CMK (cell line): Measurements from ENCODE around the gene ADM.

ENCODE experiments used
- DNase-seq: peaks from one replicate; pipeline ENCODE4 v3.0.0-alpha.2; 2010; ENCODE audit warnings: low read depth

Gene ADM

DNA sequence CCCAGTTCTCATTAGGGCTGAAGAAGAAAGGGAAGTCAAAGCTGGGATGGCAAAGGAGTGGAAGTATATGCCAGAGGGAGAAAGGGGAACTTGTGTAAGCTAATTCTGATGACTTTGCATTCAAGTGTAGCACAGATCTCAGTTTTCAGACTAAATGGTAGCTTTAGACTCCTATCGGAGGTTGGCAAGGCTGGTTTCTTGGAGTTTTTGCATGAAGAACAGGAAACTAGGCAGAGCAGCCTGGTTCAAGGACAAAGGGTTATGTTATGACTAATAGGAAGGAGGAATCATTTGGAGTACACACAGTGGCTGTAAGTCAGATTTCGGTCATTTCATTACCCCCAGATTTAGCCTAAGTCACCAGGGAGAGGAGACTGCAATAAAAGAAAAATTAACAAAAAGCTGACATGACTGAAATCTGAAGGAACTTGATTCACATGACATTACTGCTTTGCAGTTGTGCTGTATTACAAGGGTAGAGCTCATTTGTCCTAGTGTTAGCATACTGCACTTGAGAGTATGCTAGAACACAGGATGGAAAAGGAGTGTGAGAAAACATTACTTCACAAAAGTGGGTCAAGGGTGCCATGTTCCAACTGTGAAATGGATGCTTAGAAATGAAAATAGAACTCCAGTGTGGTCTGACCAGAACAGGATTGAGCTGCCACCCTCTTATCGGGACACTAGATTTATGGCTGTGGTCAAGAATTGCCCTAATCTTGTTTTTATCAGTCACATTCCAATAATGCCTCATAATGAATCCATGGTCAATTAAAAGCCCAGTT is 23.6 kb downstream of the ADM start:
- DNase-seq, result no peak

DNA sequence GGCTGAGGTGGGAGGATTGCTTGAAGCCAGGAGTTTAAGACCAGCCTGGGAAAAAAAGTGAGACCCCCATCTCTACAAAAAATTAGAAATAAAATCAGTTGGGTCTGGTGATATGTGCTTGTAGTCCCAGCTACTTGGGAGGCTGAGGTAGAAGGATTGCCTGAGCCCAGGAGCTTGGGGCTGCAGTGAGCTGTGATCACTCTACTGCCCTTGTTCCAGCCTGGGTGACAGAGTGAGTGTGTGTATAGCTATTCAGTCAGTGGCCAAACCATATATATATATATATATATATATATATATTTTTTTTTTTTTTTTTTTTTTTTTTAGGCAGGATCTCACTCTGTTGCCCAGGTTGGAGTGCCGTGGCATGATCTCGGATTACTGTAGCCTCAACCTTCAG is 24.5 kb downstream of the ADM start:
- DNase-seq, result no peak

DNA sequence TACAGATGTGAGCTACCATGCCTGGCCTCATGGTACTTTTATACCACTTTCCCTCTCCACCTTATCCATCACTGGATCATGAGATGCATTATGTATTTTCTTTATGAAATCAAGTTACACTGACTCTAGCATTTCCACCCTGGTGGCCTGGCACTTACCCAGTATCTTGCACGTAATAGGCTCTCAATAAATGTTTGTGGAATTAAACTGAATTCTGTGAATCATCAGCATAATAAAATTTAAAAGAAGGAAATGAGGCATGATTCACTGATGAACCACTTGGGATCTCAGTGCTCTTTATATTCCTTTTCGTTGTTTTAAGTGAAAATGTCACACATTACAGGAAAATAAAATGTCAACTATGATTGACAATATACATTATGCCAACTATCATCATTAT is 25.1 kb downstream of the ADM start:
- no peak for DNase-seq

DNA sequence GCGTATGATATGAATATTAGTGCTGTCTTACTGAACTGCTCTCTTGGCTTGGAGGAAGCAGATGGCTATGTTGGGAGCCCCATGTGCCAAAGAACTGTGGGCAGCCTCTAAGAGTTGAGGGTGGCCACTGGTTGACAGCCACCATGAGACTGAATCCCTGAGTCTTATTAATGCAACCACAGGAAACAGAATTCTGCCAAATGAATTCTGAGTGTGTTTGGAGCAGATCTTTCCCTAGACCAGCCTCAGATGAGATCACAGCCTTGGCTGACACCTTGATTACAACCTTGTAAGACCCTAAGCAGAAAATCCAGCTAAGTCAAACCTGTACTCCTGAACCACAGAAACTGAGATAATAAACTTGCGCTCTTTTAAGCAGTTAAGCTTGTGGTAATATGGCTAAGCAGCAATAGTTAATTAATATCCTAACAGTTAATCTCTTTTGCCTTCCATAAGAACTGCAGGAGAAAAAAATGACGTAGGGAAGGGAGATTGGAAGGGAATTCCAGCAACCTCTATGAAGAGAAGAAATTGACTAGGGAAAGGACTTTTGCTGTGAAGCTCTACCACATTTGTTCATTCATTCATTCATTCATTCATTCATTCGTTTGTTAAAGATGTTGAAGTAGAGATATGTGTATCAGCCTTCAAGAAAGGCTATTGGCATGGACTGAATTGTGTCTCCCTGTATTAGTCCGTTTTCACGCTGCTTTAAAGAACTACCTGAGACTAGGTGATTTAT is 26.8 kb downstream of the ADM start:
- DNase-seq, result no peak

DNA sequence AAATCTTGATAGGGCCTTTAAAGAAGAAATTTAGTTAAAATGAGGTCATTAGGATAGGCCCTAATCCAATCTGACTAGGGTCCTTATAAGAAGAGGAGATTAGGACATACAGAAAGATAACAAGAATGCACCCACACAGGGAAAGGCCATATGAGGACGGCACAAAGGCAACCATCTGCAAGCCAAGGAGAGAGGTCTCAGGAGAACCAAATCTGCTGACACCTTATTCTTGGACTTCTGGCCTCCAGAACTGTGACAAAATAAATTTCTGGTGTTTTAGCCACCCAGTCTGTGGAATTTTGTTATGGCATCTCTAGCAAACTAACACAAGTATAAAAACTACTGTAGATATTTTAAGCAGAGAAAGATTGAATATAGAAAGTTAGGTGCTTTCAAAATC is 28.6 kb downstream of the ADM start:
- DNase-seq, result no peak

DNA sequence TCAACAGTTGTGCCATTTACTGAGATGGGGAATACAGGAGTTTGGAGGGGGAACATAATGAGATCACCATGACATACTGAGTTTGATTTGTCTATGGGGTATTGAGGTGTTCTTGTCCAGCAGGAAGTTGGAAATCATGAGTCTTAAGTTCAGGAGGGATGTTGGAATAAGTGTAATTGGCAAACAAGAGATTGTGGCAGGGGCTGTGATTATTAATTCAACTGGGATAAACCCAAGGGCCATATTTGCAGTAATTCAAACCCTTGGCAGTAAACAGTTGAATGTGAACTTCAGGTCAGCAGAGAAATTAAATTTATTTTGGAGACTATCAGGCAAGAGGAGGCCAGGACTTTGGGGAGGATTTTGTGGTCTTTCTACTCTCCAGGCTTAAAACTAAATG is 33.4 kb downstream of the ADM start:
- no peak for DNase-seq

DNA sequence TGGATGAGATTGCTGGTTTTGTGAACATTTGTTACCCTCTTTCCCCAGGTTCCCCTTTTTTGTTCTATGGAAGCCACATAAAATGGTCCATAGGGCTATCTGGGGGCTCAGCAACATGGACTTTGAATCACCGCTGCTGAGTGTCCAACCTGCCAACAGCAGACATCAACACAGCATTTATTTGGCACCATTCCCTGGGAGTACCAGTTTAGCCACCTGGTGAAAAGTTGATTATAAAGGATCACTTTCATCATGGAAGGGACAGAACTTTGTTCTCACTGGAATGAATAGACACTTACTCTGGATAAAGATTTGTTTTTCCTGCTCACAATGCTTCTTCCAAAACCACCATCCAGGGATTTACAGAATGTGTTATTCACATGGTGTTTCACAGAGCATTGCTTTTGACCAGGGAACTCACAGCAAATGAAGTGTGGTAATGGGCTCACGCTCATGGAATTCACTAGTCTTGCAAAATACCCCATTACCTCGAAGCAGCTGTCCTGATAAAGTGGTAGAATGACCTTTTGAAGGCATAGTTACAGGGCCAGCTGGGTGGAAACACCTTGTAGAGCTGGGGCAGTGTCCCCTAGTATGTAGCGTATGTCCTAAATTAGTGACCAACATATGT is 43.9 kb downstream of the ADM start:
- no peak for DNase-seq

DNA sequence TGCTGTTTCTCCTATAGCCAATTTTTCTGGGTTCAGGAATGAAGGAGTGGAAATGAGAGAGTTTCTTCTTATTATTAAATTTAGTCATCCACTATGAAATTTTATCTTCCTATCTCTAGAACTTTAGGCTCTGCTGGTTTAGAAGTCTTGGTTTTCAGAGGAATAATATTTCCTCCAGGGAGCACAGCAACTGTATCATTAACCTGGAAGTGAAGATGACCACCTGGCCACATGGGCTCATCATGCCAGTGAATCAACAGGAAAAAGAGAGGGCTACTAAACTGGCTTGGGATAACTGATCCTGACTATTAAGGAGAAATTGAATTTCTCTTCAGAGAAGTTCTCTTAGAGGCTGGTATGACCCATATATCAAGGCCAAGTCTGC is 44.4 kb downstream of the ADM start:
- no peak for DNase-seq

DNA sequence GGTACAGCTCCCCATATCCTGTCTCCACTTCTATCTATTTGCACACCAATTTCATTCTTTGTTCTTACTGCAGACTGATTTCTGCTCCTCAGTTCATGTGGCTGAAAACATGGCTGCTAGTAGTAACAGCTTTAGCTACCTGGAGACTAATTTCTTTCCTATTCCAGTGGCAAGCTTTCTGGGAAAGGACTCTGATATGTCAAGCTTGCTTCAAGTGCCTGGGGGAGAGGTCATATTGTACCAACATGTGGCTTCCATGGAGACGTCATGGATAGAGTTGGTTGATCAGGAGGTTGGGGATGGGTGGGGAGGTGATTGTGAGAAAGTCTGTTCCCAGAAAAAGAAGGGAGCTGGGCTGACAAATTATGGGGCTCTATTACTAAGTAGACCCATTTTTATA is 44.9 kb downstream of the ADM start:
- no peak for DNase-seq

DNA sequence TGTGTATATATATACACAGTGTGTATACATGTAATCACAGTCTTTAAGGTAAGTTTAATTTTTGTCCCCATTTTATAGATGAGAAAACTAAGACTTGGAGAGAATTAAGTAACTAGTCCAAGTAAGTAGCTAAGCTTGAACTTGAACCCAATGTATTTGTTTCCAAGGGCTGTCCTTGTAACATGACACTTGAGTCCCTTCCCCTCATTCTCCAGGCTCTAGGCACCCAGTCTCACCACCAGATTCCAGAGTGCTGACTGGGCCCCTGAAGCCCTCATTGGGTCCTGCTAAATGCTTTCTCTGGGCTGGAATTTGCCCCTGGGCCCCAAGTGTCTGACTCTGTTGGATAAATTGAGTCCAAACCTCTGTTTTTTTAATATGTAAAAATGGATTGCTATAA is 45.5 kb downstream of the ADM start:
- DNase-seq, result no peak

DNA sequence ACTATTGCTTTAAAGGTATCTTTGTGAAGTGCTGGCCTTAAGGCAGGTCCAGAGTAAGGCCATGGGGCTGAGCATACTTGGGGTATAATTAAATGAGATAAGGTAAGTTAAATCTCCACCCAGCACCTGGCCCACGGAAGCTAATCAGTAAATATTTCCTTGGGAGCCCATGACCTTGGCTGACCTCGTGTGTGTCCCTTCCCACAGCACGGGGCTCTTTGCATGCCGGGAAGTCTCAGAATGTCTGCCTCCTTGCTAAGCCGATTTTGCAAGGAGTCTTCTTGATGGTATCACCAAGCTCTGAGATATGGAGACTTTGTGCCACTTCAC is 46.5 kb downstream of the ADM start:
- no peak for DNase-seq

DNA sequence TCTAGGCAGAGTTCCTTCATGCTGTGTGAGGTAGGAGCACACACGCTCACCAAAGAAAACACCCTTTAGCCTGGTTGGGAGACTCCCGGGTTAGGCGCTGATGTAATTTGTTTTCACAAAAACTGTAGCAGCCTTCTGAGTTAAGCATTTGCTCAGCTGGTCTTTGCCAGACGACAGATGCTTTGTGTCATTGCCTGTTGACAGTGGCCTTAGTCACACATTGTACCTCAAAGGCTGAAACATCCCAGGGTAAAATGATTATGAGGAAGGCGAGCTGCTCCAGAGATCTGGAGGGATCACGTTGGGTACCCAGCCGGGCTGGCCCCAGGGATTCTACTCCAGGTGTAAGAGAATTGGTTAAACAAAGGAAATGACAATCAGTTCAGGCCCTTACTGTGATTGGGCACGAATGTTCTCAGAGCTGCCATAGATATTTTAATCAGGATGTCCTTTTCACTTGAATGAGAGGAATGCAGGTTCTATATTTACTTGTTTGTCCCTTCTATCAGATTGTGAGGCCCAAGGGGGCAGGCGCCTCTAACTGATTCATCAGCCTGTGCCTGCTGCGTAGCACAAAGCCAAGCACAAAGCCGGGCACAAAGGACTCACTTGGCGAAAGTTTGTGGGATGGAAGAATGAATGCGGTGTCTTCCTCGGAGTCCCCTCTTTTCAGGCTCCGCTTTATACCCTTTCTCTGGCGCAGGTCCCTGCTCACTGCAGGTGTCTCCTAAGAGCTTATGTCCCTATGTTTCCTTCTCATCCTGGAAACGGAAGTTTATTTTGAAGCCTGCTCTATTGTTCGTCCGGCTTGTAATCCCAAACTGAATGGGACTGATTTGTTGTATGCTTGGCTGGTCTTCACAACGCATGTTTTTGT is 47.1 kb downstream of the ADM start:
- no peak for DNase-seq

DNA sequence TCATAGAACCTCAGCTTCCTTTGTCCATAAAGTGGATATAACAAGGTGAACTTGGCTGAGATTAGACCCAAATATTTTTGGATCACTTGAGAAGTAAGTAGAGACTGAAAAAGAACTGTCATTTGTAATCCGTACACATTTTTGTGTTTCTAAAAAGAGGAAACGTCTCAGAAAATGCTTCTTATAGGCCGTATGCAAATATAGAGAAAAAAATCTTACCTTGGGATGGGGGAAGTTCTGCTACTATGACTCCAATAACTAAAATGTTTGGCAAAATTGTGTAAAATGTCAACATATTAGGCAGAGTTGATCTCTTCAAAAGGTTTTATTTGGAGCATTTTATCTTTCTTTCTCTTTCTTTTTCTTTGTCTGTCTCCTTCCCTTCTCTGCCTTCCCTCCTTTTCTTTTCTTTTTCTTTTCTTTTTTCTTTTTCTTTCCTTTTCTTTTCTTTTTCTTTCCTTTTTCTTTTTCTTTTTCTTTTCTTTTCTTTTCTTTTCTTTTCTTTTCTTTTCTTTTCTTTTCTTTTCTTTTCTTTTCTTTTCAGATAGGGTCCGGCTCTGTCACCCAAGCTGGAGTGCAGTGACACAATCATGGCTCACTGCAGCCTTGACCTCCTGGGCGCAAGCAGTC is 48.2 kb downstream of the ADM start:
- DNase-seq, result no peak

DNA sequence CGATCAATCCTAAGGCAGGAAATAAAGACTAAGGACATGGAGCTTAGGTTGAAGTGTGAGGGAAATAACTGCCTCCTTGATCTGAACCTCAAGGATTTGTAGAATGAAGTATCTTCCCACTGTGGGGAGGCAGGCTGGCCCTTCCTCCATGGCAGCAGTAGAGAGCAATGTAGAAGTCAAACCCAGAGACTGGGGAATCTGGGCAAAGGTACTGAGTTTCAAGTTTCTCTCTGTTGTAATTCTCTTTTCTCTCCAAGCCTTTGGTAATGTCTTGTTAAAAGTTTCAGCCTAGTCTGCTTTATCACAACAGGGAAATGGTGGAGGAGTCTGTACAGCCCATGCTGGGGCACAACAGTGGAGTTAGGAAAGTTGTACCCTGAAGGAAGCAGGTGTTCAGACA is 49.5 kb downstream of the ADM start:
- no peak for DNase-seq

DNA sequence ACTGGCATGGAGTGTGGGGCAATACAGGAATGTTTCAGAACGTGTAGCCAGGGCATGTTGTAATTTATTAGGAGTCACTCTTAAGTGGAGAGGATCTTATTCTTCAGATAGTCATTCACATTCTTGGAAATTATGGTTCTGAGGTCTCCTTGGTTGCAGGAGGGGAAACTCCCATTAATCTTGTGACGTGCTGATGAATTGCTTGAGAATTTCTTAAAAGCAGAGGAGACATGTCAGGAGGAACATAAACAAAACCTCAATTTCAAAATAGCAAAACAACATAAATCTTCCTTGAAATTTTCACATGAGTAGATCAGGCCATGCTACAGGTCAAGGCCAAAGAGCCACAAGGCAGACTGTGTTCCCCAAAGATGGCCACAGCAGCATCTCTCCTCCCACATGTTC is 50.4 kb downstream of the ADM start:
- DNase-seq, result no peak

DNA sequence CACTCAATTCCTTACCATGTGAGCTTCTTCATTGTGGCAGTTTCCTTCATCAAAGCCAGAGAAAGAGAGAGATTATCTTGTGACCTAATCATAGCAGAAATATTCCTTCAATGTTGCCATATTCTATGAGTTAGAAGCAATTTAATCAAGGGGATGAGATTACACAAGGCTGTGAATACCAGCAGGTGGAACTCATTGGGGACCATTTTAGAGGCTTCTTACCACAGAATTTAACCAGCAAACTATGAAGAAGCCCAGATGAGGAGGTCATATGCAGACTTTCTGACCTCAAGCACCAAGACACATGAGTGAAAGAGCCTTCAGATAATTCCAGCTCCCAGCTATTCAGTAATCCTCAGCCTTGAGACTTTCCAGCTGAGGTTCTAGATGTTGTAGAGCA is 51.3 kb downstream of the ADM start:
- DNase-seq, result no peak
